Epithelial cell of alveolus of lung (primary cell): ENCODE measurements around the gene CYP2B6. TPM values are rescaled to one million over a fixed set of nuclear protein-coding genes. Genes with fewer than 3 reads are reported as not detected.

Source experiments
- total RNA-seq: library from RNA; depleted of rRNA; stranded (reverse); fragments of >200 nt; gene quantifications from 2 replicates; pipeline ENCODE4 v1.2.1, GENCODE V29; 2015

Gene CYP2B6
- total RNA-seq, result not detected in 2 replicates

GRCh38 chr19:40990972-40991381 is at the start of gene CYP2B6:
Gene CYP2B6, plus strand, starts transcription at chr19:40991282. Its CDS starts 24 bp downstream, at chr19:40991306.

Other genes with a start within 250 kb of the CYP2B6 start
- gene ACTMAP, start 240.8 kb upstream of the CYP2B6 start, total RNA-seq, result 2.2 and 11.3 TPM in 2 replicates
- gene SNRPA, start 240.1 kb upstream of the CYP2B6 start, total RNA-seq, result 132 and 154 TPM in 2 replicates
- gene MIA, start 215.8 kb upstream of the CYP2B6 start, total RNA-seq, result 1.8 TPM in 1 of 2 replicates, not detected in the other
- gene RAB4B, start 213.0 kb upstream of the CYP2B6 start, total RNA-seq, result 15.6 and 25.0 TPM in 2 replicates
- gene EGLN2, start 192.1 kb upstream of the CYP2B6 start, total RNA-seq, result 82.5 and 89.2 TPM in 2 replicates
- gene CYP2A6, start 140.8 kb upstream of the CYP2B6 start, total RNA-seq, result not detected in 2 replicates
- not detected in 2 replicates for gene CYP2A7, start 109.1 kb upstream of the CYP2B6 start, total RNA-seq
- not detected in 2 replicates for gene CYP2A13, start 97.2 kb downstream of the CYP2B6 start, total RNA-seq
- gene CYP2F1, start 123.2 kb downstream of the CYP2B6 start, total RNA-seq, result not detected in 2 replicates
- gene CYP2S1, start 201.9 kb downstream of the CYP2B6 start, total RNA-seq, result 16.9 and 21.2 TPM in 2 replicates
- gene AXL, start 227.9 kb downstream of the CYP2B6 start, total RNA-seq, result 103 and 185 TPM in 2 replicates